Measurements from ENCODE around the gene CYTH1. TPM values are rescaled to one million over a fixed set of nuclear protein-coding genes. Genes with fewer than 3 reads are reported as not detected.

CYTH1 gene
- total RNA-seq, 1 experiment from 2014 or later: 9.7 TPM

DNA sequence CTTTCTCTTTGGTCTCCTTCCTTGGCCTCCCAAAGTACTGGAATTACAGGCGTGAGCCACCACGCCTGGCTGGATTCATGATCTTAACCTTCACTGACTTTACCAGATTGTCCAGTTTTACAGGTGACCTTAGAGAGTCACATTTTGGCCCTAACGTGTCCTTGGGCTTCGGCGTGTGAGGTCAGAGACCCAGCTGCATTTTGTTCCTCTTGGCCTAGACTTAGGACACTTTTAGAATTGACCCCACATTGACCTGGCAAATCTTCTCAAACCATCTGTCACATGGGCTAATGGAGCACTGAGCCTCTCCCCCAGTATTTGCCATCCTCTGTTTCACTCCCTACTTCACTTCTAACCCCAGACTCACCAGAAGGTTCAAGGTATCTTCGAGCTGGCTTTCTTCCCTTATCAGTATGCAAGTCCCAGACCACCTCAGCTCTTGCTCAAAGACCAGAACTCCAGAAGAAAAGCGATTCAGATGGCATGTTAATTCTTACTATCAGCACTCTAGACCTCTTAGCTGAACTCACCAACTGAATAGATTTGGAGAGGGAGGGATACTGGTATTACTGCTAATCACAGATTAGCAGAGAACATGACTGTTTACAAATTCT lies 1.7 kb upstream of the CYTH1 start:
- Mint-ChIP-seq H3K4me3 (peak overlapping the region in 1 of 2 experiments; percentile 78; a peak in 2 of 5 replicates), H3K4me1 (peaks cover 27 to 33% of the 10 kb centered on the region in 2 experiments), H3K27me3 (ENCODE audit: low read depth) (no peaks in the 10 kb centered on the region; the same call in 1 of the 2 replicates), H3K9me3 (no peaks in the 10 kb centered on the region), H3K36me3 (ENCODE audit: insufficient read depth in 1 of 3, low read depth in 3 of 3) (peaks cover 0 to 12% (median 8%) of the 10 kb centered on the region in 3 experiments; a peak in 5 of 7 replicates), H3K27ac (peak overlapping the region in 1 of 3 experiments; percentile 71; a peak in 2 of 7 replicates)
- no peak overlapping the region for H2AK5ac ChIP-seq (ENCODE audit: insufficient read length, low read length)
- H2BK15ac ChIP-seq (ENCODE audit: low read depth, low read length): no peak overlapping the region
- no peak overlapping the region for H3K4ac ChIP-seq (ENCODE audit: low read depth, low read length)
- no peak overlapping the region for H2BK12ac ChIP-seq (ENCODE audit: insufficient read length, low read depth, low read length)
- H3K9me3 ChIP-seq (ENCODE audit: control insufficient read depth, low read depth, low read length): no peaks in the 10 kb centered on the region
- no peaks in the 10 kb centered on the region; the same call in 1 of the 2 replicates for H3K4me1 ChIP-seq (ENCODE audit: insufficient read depth, low read length)
- H3T11ph ChIP-seq (ENCODE audit: low read length): no peak overlapping the region
- H3K27me3 ChIP-seq (ENCODE audit: insufficient read depth, low read length): no peaks in the 10 kb centered on the region
- no peak overlapping the region for H3K56ac ChIP-seq (ENCODE audit: insufficient read length, low read depth, low read length)
- H3K23me2 ChIP-seq (ENCODE audit: insufficient read length, low read depth, low read length, poor library complexity, severe bottlenecking): no peaks in the 10 kb centered on the region
- no peaks in the 10 kb centered on the region for H4K20me1 ChIP-seq (ENCODE audit: control insufficient read depth, insufficient read depth, insufficient read length)
- H4K5ac ChIP-seq (ENCODE audit: insufficient read length, low read depth, low read length): no peak overlapping the region
- no peak overlapping the region for H3K18ac ChIP-seq (ENCODE audit: insufficient read length, low read depth, low read length)
- TF ChIP-seq, protein P1, sequence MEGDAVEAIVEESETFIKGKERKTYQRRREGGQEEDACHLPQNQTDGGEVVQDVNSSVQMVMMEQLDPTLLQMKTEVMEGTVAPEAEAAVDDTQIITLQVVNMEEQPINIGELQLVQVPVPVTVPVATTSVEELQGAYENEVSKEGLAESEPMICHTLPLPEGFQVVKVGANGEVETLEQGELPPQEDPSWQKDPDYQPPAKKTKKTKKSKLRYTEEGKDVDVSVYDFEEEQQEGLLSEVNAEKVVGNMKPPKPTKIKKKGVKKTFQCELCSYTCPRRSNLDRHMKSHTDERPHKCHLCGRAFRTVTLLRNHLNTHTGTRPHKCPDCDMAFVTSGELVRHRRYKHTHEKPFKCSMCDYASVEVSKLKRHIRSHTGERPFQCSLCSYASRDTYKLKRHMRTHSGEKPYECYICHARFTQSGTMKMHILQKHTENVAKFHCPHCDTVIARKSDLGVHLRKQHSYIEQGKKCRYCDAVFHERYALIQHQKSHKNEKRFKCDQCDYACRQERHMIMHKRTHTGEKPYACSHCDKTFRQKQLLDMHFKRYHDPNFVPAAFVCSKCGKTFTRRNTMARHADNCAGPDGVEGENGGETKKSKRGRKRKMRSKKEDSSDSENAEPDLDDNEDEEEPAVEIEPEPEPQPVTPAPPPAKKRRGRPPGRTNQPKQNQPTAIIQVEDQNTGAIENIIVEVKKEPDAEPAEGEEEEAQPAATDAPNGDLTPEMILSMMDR (conservative IDR thresholded peaks at IDR 0.05): no peak
- no peak overlapping the region for H3K4me2 ChIP-seq (ENCODE audit: insufficient read depth, insufficient read length, low read length)
- no peak for DNase-seq
- WGBS (ENCODE audit: extremely low coverage, insufficient read length, low lambda C conversion rate): no CpG with 5 or more reads among the region's 7 CpGs
- no peak overlapping the region for H2AFZ ChIP-seq (ENCODE audit: low read length)
- peaks cover 3% of the 10 kb centered on the region for H3K79me1 ChIP-seq (ENCODE audit: insufficient read depth, low read depth, low read length, poor library complexity, severe bottlenecking)
- H4K91ac ChIP-seq (ENCODE audit: insufficient read length, low read depth, low read length): no peak overlapping the region
- no peak overlapping the region for H3K9ac ChIP-seq (ENCODE audit: extremely low read depth, insufficient read length, low read length)
- H4K8ac ChIP-seq (replicated peaks; ENCODE audit: insufficient read length, low read depth, low read length): no peak overlapping the region
- no peak overlapping the region for H2BK5ac ChIP-seq (ENCODE audit: insufficient read length, low read length)
- H2BK120ac ChIP-seq (ENCODE audit: low read depth, low read length, poor library complexity, severe bottlenecking): no peak overlapping the region
- H3K14ac ChIP-seq (ENCODE audit: insufficient read depth, low read length): no peak overlapping the region
- no peak overlapping the region for H2BK20ac ChIP-seq (ENCODE audit: low read depth, low read length, poor library complexity, severe bottlenecking)
- no peak overlapping the region for H3K27ac ChIP-seq (ENCODE audit: insufficient read length, low read depth, low read length)
- no peaks in the 10 kb centered on the region for H3K79me2 ChIP-seq (ENCODE audit: insufficient read depth, low read length)
- no peak overlapping the region for H3K23ac ChIP-seq (ENCODE audit: insufficient read length, low read depth, low read length)
